ENCODE results near the gene TMEM30A.

DNA sequence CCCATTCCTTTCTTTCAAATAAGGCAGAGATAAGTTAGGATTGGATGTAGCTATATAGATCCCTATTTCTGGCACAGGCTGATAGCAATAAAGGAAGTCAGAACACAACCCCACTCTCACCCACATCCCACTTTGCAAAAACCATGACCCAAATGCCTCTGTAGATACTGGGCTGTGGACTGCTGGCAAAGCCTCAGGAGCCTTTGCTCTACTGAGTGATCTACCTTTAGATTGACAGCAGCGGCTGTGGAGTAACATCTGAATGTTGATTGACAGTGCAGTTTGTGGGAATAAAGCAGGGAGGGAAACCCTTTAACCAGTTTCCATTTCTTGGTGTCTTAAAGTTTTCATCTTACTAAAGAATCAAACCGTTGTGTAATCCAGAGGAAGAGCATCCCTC lies 6.7 kb upstream of the TMEM30A start:
- TF ChIP-seq ZNF274 (IDR thresholded peaks at IDR 0.05; ENCODE audit: low read depth, low read length): no peak
- TF ChIP-seq YY1 (IDR thresholded peaks at IDR 0.05; ENCODE audit: insufficient read depth, insufficient read length): no peak
